ENCODE results near the gene SH3RF1.

The SH3RF1 gene

GRCh38 chr4:169098532-169098931 is 172.2 kb downstream of the SH3RF1 start:
- Histone ChIP-seq H3K4me2 (ENCODE audit: low read length) (no peak overlapping the region), H3K4me3 (ENCODE audit: low read depth, low read length) (no peak overlapping the region), H3K79me2 (no peaks in the 10 kb centered on the region), H3K27me3 (ENCODE audit: control insufficient read depth, insufficient read depth, low read length) (no peaks in the 10 kb centered on the region), H3K27ac (no peak overlapping the region), H3K9ac (no peak overlapping the region), H2AFZ (no peak overlapping the region), H3K36me3 (ENCODE audit: control insufficient read depth, insufficient read depth, low read length) (no peaks in the 10 kb centered on the region), H3K4me1 (no peaks in the 10 kb centered on the region), H3K9me3 (ENCODE audit: control insufficient read depth, low read length) (no peaks in the 10 kb centered on the region)
- TF ChIP-seq CTCF (IDR thresholded peaks at IDR 0.05): no peak

- Histone ChIP-seq H3K4me3 (ENCODE audit: low read depth, low read length) (no peak overlapping the region), H3K79me2 (no peaks in the 10 kb centered on the region), H3K36me3 (ENCODE audit: control insufficient read depth, insufficient read depth, low read length) (no peaks in the 10 kb centered on the region), H3K4me1 (no peaks in the 10 kb centered on the region), H3K9me3 (ENCODE audit: control insufficient read depth, low read length) (no peaks in the 10 kb centered on the region), H2AFZ (no peak overlapping the region), H3K9ac (no peak overlapping the region), H3K27ac (no peak overlapping the region), H3K27me3 (ENCODE audit: control insufficient read depth, insufficient read depth, low read length) (no peaks in the 10 kb centered on the region), H3K4me2 (ENCODE audit: low read length) (no peak overlapping the region)
- no peak for TF ChIP-seq CTCF (IDR thresholded peaks at IDR 0.05)
These were observed 172.7 kb downstream of the SH3RF1 start for GRCh38 chr4:169098054-169098497.

- no peak overlapping the region for H3K4me2 ChIP-seq (ENCODE audit: low read length)
- no peaks in the 10 kb centered on the region for H3K4me1 ChIP-seq
- no peaks in the 10 kb centered on the region for H3K27me3 ChIP-seq (ENCODE audit: control insufficient read depth, insufficient read depth, low read length)
- no peak overlapping the region for H2AFZ ChIP-seq
- no peak overlapping the region for H3K27ac ChIP-seq
- no peak overlapping the region for H3K9ac ChIP-seq
- H3K36me3 ChIP-seq (ENCODE audit: control insufficient read depth, insufficient read depth, low read length): no peaks in the 10 kb centered on the region
- H3K79me2 ChIP-seq: no peaks in the 10 kb centered on the region
- no peak overlapping the region for H3K4me3 ChIP-seq (ENCODE audit: low read depth, low read length)
- no peak for TF ChIP-seq CTCF (IDR thresholded peaks at IDR 0.05)
- H3K9me3 ChIP-seq (ENCODE audit: control insufficient read depth, low read length): no peaks in the 10 kb centered on the region
These were observed 174.5 kb downstream of the SH3RF1 start for GRCh38 chr4:169096221-169096620.

GRCh38 chr4:169094656-169095231 is 176.0 kb downstream of the SH3RF1 start:
- Histone ChIP-seq H3K27ac (no peak overlapping the region), H3K9ac (no peak overlapping the region), H3K4me1 (no peaks in the 10 kb centered on the region), H3K4me3 (ENCODE audit: low read depth, low read length) (no peak overlapping the region), H3K79me2 (no peaks in the 10 kb centered on the region), H3K9me3 (ENCODE audit: control insufficient read depth, low read length) (no peaks in the 10 kb centered on the region), H2AFZ (no peak overlapping the region), H3K36me3 (ENCODE audit: control insufficient read depth, insufficient read depth, low read length) (no peaks in the 10 kb centered on the region), H3K4me2 (ENCODE audit: low read length) (no peak overlapping the region), H3K27me3 (ENCODE audit: control insufficient read depth, insufficient read depth, low read length) (no peaks in the 10 kb centered on the region)
- no peak for TF ChIP-seq CTCF (IDR thresholded peaks at IDR 0.05)

- Histone ChIP-seq H3K4me1 (no peaks in the 10 kb centered on the region), H3K36me3 (ENCODE audit: control insufficient read depth, insufficient read depth, low read length) (no peaks in the 10 kb centered on the region), H2AFZ (no peak overlapping the region)
These were observed 177.8 kb downstream of the SH3RF1 start for GRCh38 chr4:169092889-169093522.

More at GRCh38 chr4:169092889-169093522, 177.8 kb downstream of the SH3RF1 start:
- Histone ChIP-seq H3K4me2 (ENCODE audit: low read length) (no peak overlapping the region), H3K9ac (no peak overlapping the region), H3K4me3 (ENCODE audit: low read depth, low read length) (no peak overlapping the region), H3K79me2 (no peaks in the 10 kb centered on the region), H3K9me3 (ENCODE audit: control insufficient read depth, low read length) (no peaks in the 10 kb centered on the region), H3K27me3 (ENCODE audit: control insufficient read depth, insufficient read depth, low read length) (no peaks in the 10 kb centered on the region), H3K27ac (no peak overlapping the region)
- TF ChIP-seq CTCF (IDR thresholded peaks at IDR 0.05): no peak
